B cell (primary cell): ENCODE results near the gene TOM1L2.

Experiments used
- CTCF ChIP-seq: fragments of 200-600 bp; IDR thresholded peaks from one replicate; pipeline ENCODE4 v1.8.0; 2022; ENCODE audit warnings: antibody characterized with exemption, mild to moderate bottlenecking
- EZH2 ChIP-seq: IDR thresholded peaks from 2 replicates; pipeline ENCODE4 v1.6.1; 2012; ENCODE audit warnings: borderline replicate concordance, low read depth, mild to moderate bottlenecking, moderate library complexity, low read length; ENCODE audit not compliant: insufficient read depth, poor library complexity, severe bottlenecking

GRCh38 chr17:17865035-17865434, 107.2 kb downstream of the TOM1L2 start:
- TF ChIP-seq CTCF (no peak), EZH2 (no peak)
